ENCODE results near the gene IQCC.

IQCC gene

DNA sequence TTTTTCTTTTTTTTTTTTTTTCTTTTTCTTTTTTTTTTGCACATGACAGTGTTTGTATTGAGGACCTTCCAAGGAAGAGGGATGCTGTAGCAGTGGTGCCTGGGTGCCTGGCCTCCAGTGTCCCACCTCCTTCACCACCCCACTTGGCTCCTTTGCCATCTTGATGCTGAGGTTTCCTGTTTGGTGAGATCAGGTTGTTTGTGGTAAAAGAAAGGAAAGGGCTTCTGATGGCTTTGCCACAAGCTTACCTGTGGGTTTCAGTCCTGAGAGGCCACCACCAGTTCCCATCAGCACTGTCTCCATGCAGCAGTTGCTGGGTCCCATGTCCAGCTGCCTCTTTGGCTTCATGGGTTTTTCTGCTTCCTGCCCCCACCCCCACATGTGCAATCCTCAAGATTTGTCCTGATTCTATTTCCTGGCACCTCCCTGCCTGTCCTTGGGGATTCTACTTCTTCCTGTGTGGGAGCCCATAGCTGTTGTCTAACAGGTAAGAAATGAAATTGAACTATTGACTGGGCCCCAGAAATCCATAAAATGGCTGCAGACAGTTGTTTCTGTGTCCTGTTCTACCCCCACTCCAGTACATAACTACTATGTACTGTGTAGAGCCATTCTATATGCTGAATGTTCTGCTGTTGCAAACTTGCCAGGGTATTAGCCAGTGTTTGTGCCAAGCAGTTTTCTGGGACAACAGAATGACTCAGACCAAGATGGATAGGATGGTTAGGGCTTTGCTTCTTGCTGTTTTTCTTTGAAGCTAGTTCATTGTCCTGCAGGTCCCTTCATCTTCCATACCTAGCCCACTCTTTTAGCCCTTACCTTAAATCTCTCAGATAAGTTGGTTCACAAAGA lies 9.3 kb upstream of the IQCC start:
- no peak for DNase-seq (ENCODE audit: low read depth in 2 of 2)

DNA sequence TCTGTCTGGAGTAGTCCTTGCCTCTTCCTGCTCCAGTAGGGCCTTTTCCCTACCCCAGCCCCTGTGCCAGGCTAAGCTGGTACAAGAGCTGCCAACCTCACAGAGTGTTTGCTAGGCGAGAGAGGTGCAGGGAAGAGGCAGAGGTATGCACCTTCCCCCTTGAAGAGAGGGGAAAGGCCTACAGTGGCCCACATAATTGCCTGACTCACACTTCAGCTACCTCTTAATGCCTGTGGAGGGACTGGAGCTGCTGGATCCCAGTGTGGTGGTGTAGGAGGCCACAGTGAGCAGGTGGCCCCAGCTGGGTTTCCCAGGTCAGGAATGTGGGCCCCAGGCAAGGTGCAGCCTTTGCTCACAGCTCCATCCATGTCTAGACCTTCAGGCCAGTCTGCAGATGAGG lies 8.4 kb upstream of the IQCC start:
- DNase-seq (ENCODE audit: low read depth in 2 of 2), result no peak

DNA sequence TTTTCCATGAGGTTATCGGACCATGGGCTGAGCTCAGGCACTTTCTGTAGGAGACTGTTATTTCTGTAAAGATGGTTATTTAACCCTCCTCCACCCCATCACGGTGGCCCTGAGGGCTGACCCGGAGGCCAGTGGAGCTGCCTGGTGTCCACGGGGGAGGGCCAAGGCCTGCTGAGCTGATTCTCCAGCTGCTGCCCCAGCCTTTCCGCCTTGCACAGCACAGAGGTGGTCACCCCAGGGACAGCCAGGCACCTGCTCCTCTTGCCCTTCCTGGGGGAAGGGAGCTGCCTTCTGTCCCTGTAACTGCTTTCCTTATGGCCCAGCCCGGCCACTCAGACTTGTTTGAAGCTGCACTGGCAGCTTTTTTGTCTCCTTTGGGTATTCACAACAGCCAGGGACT lies 7.6 kb upstream of the IQCC start:
- DNase-seq (ENCODE audit: low read depth in 2 of 2), result no peak

DNA sequence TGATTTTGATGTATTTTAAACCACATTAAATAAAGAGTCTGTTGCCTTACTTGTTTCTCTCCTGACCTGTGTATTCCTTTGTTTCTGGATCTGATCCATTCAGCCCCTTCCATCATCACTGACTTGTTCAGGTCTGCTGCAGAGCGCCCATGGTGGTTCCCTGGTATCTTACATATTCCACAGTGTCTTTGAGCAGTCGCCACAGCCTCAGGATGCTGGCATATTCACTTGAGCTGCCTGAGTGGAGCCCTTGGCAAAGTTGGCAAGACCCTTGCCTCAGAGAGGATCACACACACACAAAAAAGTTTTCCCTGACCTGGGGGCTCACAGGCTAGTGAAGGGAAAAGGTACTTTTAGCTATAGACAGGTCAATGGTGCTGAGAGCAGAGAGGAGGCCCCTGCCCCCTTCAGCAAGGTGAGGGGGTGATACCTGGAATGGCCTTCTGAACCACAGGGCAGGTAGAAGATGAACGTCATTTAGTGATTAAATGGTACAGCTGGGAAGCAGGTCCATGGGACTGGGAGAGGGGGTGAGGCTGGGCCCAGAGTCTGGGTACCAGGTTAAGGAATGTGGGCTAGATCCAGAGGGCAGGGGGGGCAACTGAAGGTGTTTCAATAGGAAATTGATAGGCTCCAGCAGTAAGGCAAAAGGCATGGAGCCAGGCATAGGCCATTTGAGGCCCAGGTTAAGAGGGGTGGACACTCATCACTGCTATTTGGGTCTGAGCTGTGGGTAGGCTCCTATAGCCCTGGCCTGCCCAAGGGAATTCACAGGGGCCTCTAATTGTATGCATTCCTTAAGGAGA lies 7.0 kb upstream of the IQCC start:
- no peak for DNase-seq (ENCODE audit: low read depth in 2 of 2)

DNA sequence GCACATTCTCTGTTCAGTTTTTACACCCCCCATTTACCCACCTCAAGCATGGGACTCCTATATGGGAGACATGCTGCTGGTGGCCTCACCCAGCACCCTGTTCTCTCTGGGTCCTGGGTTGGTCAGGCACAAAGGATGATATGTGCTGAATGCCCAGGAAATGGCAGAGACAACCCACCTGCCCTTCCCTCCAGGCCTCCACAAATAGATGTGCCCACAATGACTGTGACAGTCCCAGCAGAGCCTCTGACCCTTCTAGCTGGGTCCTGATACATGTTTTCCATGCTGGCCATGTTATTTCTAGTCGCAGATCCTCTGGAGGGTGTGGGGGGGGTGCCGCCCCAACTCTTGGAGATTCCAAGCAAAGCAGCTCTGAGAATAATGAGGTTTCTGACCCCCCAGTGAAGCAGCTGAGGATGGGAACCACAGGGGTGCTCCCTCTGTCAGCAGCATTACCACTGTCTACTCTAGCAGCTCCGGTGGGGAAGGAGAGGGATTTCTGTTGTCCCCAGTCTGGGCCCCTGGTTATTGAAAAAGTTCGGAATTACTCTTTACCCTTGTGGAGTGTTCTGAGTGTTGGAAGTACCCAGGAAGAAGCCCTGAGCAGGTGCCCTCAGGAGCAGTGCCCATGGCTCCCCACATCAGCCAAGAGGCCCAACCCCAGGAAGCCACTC lies 6.3 kb upstream of the IQCC start:
- DNase-seq (ENCODE audit: low read depth in 2 of 2), result no peak

DNA sequence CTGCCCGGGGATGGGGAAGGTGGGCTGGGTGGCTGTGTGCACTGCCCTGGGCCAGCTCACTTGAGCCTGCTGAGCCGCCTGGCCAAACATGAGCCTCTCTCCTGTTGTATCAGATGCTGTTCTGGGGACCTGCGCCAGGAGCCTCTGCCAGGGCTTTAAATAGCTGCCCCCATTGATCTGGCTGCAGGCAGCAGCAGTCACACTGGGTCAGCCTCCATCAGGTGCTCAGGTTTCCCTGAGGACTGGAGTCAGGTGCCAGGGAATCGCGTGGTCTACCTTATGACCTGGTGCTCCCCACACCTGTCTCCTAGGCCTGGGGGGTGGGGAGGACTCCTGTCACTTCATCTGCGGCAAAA lies 5.8 kb upstream of the IQCC start:
- no peak for DNase-seq (ENCODE audit: low read depth in 2 of 2)

DNA sequence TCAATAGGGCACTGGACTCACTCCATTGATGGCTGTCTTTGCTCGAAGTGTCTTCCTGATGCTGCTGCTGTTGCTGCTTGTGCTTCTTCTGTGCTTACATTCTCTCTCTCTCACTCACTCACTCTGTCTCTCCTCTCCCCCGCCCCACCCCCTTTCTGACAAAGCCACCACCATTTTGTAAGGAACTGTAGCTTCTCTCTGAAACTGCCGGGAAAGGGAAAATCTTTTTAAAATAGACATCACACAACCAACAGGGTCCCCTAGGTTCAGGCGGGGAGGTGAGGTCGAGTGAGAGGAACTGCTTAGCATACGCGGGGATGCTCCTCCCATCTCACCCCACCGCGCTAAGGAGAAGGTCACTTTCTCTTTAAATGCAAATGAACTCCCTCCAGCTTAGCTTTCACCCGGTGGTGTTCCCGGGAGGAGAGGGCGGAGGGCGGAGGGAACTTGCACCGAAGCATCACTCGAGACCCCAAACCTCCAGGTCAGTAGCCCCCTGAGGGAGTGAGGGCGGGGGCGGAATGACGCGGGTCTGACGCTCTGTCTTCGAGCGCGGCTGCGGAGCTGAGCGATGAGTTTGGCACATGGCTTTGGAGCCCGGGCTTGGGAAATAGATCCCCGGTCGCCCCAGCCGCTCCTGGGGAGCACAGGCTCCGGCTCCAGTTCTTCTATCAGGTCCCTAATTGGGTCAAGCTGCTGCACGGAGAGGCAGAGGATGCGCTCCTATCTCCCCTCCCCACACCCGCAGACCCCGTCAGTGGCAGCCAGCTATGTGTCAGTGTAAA lies 5.1 kb upstream of the IQCC start, which contains the start of gene CCDC28B:
Gene CCDC28B, plus strand, starts transcription at position 370 of the 785 bp plus-strand sequence. CDS start 1,341 bp downstream, outside the sequence.
- peak; percentile 36 to 41 for DNase-seq (ENCODE audit: low read depth in 2 of 2)

DNA sequence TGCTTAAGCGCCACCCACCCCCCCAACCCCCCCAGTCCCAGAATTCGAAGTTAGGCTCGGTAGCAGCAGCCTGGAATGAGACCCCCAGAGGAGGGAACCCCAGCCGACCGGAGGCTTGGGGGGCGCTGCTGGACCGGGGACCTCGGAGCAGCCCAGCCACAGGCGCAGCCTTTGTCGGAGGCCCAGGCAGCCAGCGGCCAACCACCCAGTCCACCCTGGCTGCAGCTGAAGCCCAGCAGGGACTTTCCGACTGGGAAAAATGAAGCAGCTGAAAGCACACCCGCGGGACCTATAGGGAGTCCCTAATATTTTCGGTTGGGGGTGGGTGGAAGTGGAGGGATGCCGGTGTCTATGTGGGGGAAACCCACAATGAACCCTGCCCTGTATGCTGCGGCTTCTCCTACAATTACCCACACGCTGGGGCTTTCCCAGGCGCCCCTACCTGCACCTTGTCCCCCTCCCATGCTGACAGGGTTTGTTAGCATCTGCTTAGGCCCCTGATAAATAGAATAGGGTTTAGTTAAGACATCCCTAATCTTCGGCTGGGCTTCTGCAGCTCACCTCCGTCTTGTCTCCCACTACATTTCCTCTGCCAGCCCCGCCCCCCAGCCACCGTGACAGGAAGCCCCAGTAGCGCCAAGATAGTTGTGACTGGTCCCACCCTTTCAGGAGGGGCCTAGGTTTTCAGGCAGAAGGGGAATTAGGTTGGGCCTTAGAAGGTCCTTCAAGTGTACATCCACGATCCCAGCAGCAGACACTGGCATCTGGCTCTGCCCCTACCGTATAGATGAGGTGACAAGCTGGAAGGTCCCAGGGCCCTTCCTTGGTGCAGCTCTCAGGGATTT lies 4.2 kb upstream of the IQCC start:
- peak; percentile 75 to 81 for DNase-seq (ENCODE audit: low read depth in 2 of 2)

DNA sequence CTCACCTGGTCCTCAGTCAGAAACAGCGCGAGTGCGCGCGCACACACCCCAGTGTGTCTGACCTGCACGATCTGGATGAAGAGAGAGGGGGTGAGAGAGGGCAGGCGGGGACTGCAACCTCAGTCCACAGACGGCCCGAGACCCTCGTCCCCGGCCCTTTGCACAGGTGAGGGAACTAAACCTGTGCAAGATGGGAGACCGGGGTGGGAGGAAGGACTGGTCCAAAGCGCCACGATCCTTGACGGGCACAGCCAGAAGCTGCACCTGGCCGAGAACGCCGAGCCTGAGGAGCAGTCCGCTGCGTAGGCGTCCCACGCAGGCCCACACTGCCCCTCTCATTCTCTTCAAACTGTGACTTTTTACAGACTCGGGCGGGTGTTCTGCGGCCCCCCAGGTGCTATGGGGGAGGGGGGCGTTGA lies 519 bp upstream of the IQCC start:
- no peak for DNase-seq (ENCODE audit: low read depth in 2 of 2)

DNA sequence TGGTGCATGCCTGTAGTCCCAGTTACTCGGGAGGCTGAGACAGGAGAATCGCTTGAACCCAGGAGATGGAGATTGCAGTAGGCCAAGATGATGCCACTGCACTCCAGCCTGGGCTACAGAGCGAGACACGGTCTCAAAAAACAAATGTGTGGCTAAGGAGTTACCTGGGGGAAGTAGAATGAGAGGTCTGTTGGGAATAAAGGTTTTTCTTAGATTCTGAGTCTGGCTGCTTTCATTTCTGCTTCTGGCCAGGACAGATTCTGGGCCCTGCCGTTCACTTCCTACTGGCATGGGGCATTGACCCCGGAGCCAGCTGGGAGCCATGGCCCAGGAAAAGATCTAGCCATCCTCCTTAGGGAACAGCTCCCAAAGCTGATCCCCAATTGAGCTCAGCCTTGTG lies 3.0 kb downstream of the IQCC start:
- no peak for DNase-seq (ENCODE audit: low read depth in 2 of 2)

DNA sequence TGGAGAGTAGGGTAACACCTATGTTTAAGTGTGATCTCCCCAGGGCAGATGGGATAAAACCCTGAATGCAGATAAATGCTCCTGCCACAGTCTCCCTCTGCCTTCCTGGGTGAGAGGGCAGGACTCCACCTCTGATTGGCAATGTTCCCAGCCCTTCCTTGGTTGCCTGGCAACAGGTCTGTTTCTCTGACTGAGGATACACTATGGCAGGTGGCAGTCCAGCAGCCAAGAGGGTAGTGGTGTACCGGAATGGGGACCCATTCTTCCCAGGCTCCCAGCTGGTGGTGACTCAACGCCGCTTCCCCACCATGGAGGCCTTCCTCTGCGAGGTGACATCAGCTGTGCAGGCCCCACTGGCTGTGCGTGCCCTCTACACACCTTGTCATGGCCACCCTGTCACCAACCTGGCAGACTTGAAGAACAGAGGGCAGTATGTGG lies 3.4 kb downstream of the IQCC start, which contains the start of gene DCDC2B:
Gene DCDC2B, plus strand, starts transcription at position 199 of the 438 bp plus-strand sequence. Its CDS starts 5 bp downstream, at position 204.
- no peak for DNase-seq (ENCODE audit: low read depth in 2 of 2)

DNA sequence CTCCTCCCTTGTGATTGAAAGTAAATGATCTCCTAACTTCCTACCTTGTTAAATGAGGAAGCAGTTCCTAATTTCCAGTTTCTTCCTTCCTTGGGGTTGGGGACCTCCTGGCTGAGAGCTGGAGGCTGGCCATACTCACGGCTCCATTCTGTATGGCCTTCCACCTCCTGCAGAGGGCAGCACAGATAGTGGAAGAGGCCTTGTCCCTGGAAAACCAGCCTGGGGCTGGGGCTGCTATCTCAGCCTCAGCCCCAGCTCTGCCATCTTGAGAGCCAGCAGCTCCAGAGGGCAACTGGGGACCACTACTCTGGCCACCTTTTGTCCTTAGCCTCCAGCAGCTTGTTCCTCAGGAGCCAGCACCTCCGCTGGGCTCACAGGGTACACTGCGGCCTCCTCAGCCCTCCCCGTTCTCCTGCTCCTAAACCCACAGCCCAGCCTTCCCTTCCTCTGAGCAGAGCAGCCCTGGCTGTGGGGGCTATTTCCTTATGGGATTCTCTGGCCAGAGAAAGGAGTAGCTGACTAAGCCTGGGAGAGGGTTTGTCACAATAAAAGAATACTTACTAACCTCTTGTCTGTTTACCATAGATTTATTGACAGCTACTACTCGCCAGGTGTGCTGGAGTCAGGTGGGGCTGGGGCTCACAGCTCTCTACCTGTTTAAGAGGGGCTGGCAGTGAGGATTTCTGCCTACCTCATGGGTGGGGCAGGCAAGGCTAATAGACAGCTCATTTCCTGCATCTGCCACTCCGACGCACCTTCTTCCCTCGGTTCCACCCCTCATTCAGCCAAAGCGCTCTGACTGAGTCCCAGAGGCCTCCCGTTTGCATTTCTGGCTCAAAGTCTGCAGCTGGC lies 10.4 kb downstream of the IQCC start:
- DNase-seq (ENCODE audit: low read depth in 2 of 2), result no peak

DNA sequence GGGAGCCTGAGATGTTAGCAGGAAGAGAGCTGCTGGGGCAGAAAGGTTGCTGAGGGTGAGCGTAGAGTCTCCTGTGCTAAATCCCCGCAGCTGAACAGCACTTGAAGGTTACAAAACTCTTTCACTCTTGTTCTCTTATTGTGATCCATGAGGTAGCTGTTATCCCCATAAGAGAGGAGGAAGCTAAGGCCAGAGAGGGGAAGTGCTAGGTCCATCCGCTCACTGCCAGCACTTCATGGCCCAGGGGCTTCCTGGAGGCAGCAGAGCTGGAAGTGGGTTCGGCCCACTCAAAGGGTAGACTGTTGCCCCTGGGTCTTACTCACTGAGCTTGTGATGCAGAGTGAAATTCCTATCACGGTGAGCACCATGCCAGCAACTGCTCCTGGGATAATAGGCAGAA lies 11.1 kb downstream of the IQCC start:
- DNase-seq (ENCODE audit: low read depth in 2 of 2), result no peak

DNA sequence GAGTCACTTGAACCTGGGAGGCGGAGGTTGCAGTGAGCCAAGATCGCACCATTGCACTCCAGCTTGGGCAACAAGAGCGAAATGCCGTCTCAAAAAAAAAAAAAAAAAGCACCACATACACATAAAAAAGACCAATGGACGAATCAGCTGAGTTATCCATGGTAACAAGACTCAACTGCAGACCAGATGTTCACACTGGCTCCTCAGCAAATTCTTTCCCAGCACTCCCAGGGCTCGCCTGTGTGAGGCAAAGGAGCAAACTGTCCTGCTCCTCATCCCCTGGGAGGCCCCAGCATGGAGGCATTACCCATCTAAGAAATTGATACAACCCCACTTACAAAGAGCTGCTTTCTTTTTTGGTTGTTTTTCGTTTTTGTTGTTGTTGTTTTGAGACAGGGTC lies 13.6 kb downstream of the IQCC start:
- DNase-seq (ENCODE audit: low read depth in 2 of 2), result no peak

DNA sequence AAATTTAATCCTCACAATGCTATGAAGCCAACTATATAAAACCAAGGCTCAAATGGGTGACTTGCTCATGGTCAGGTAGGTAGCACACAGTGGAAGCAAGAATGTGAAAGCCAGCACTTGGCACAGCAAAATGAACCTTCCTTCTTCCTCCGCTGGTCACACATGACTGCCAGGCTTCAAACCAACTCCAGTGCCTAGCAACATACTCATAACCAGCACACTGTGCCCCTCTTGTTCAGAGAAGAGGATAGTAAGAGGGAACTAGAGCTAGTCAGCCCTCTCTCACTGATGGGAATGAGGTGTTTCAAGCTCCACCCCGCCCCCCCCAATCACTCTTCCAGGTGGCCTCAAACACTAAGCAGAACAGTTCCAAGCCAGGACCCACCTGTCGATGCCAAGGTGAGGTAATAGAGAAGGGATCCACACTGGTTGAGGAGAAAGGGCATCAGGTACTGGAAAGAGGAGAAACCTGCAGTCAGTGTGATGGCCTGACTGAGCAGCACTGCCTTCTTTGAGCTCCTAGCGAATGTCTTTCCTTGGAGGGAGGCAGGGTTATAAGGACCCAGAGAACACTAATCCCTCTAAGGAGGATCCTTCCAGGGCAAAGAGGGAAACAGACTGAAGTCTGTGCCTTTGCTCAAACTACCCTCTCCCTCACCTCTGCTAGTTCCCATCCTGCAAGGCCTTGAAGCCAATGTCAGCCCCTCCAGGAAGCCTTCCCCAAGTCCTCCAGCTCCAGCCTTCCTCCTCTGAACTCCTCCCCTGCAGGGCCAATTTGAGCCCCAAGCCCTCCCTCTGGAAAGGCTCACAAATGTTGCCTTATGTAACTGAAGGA lies 15.5 kb downstream of the IQCC start:
- DNase-seq (ENCODE audit: low read depth in 2 of 2), result no peak

DNA sequence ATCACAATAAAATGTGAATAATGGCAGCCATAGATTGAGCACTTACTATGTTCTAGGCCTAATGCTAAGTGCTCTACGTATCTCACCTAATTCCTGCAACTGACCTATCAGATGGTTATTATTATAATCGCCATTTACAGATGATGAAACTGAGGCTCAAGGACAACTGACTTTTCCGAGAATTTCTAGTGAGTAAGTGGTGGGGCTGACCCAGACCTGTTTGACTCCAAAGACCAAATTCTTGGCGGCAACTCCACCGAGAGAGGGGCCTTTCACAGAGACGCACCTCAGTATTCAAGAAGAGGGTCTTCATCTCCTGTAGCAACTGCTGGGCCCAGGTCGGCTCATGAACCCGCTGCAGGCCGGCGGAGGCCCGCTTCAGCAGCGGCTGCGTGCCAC lies 16.1 kb downstream of the IQCC start:
- no peak for DNase-seq (ENCODE audit: low read depth in 2 of 2)

DNA sequence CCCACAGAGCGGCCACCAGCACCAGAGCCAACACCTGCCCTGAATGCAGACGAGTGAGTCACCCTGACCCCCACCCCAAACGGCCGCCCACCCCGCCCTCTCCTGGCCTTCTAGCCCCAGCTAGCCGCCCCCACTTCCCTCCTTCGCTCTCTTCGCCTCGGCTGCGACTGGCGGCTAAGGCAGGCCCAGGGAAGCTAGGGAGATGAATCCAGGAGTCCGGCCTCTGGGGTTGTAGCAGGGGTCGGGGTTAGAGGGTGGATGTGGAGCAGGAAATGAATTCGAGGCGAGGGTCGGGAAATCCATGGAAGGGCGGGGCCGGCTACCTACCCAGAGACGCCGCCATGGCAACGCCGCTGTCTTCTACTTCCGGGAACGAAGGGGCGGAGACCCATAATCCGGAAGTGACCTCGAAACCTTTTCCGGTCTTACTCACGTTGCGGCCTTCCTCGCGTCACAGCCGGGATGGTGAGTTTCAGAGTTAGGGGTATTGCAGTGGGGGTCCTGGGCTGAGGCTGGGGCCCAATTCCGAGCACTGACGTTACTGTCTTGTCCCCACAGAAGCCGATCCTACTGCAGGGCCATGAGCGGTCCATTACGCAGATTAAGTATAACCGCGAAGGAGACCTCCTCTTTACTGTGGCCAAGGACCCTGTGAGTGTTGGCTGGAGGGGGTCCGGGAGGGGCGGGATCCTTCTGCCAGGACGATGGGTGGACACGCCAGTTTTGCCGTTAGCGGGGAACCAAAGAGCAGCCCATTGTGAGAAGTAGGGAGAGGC lies 16.7 kb downstream of the IQCC start, which contains the start of the genes EIF3I and TMEM234:
Gene EIF3I, plus strand, starts transcription at position 428 of the 776 bp plus-strand sequence. Its CDS starts 35 bp downstream, at position 463.
Gene TMEM234, minus strand, starts transcription at position 374 of the 776 bp plus-strand sequence. Its CDS starts 31 bp downstream, at position 343.
- peak; percentile 84 to 87 for DNase-seq (ENCODE audit: low read depth in 2 of 2)

DNA sequence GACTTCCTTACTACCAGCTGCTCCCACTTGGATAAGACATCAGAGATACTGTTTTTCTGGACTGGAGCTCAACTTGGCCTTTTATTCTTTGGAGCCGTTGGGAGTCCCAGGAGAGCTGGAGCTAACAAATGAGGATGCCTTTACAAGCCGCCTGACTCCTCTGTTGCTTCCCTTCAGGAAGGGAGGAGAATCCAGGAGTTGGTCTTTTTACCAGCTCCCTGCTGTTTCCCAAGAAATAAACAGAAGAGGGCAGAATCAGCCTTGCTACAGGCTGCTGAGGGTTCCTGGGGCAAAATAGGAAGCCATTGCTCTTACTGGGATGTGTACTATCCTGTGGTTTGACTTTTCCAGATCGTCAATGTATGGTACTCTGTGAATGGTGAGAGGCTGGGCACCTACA lies 18.2 kb downstream of the IQCC start:
- DNase-seq (ENCODE audit: low read depth in 2 of 2), result no peak

Data from stimulated activated CD8-positive, alpha-beta memory T cell treated with anti-CD3 and anti-CD28 coated beads, Interleukin-15, amount 100 ng/mL, for 48 hours (primary cell).